Endothelial cell (in vitro differentiated cells): ENCODE data around the gene NOXRED1. TPM values are rescaled to one million over a fixed set of nuclear protein-coding genes. Genes with fewer than 3 reads are reported as not detected.

Experiments used
- DNase-seq: peaks from one replicate; pipeline ENCODE4 v3.0.0; 2021; ENCODE audit warnings: low spot score
- H3K27ac Mint-ChIP-seq: one replicate; pipeline ENCODE4 v1.8.0; 2021; ENCODE audit warnings: mixed read lengths, inconsistent platforms; ENCODE audit not compliant: unreplicated experiment
- H3K27me3 Mint-ChIP-seq: one replicate; pipeline ENCODE4 v1.8.0; 2021; ENCODE audit warnings: mild to moderate bottlenecking, moderate library complexity, mixed read lengths, inconsistent platforms; ENCODE audit not compliant: unreplicated experiment
- H3K36me3 Mint-ChIP-seq: one replicate; pipeline ENCODE4 v1.8.0; 2021; ENCODE audit warnings: mild to moderate bottlenecking, low read depth, mixed read lengths, inconsistent platforms; ENCODE audit not compliant: unreplicated experiment
- H3K4me1 Mint-ChIP-seq: one replicate; pipeline ENCODE4 v1.8.0; 2021; ENCODE audit warnings: mild to moderate bottlenecking, mixed read lengths, inconsistent platforms; ENCODE audit not compliant: unreplicated experiment
- H3K4me3 Mint-ChIP-seq: one replicate; pipeline ENCODE4 v1.8.0; 2021; ENCODE audit warnings: mild to moderate bottlenecking, mixed read lengths, inconsistent platforms; ENCODE audit not compliant: unreplicated experiment
- H3K9me3 Mint-ChIP-seq: one replicate; pipeline ENCODE4 v1.8.0; 2021; ENCODE audit warnings: mixed read lengths, inconsistent platforms; ENCODE audit not compliant: unreplicated experiment
- total RNA-seq: library from RNA; stranded (reverse); fragmentation: NEBNext Ultra II Directional; extraction: Animal tissue kit (Norgen Biotek cat#: 25700); gene quantifications from one replicate; pipeline ENCODE4 v1.2.1, GENCODE V29; 2021; ENCODE audit not compliant: unreplicated experiment
- TF ChIP-seq, protein P1 (sequence below): fragments of 200-600 bp; sonication (generic); IDR thresholded peaks from one replicate; pipeline ENCODE4 v1.5.0; 2021; ENCODE audit warnings: antibody characterized with exemption; ENCODE audit not compliant: unreplicated experiment

The NOXRED1 gene
- total RNA-seq, 1 donor from 2014 or later = 0.49 TPM

DNA sequence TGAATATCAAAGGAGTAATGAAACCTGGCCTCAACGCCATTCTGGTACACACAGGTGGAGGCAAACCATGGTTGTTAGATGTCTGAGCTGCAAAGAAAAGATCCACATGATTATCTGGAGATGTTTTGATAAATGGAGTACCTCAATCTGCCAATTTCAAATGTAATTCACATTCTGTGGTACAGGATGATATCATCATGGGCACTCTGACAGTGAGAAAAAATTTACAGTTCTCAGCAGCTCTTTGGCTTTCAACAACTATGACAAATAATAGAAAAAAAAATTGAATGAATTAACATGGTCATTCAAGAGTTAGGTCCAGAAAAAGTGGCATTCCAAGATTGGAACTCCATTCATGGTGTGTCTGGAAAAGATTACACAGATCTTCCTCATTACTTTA is 63.7 kb downstream of the NOXRED1 start:
- no peak for DNase-seq
- Mint-ChIP-seq H3K9me3 (no peaks in the 10 kb centered on the region), H3K27me3 (no peaks in the 10 kb centered on the region), H3K27ac (no peak overlapping the region), H3K4me1 (no peaks in the 10 kb centered on the region), H3K4me3 (no peak overlapping the region), H3K36me3 (no peaks in the 10 kb centered on the region)
- TF ChIP-seq, protein P1, sequence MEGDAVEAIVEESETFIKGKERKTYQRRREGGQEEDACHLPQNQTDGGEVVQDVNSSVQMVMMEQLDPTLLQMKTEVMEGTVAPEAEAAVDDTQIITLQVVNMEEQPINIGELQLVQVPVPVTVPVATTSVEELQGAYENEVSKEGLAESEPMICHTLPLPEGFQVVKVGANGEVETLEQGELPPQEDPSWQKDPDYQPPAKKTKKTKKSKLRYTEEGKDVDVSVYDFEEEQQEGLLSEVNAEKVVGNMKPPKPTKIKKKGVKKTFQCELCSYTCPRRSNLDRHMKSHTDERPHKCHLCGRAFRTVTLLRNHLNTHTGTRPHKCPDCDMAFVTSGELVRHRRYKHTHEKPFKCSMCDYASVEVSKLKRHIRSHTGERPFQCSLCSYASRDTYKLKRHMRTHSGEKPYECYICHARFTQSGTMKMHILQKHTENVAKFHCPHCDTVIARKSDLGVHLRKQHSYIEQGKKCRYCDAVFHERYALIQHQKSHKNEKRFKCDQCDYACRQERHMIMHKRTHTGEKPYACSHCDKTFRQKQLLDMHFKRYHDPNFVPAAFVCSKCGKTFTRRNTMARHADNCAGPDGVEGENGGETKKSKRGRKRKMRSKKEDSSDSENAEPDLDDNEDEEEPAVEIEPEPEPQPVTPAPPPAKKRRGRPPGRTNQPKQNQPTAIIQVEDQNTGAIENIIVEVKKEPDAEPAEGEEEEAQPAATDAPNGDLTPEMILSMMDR = no peak

DNA sequence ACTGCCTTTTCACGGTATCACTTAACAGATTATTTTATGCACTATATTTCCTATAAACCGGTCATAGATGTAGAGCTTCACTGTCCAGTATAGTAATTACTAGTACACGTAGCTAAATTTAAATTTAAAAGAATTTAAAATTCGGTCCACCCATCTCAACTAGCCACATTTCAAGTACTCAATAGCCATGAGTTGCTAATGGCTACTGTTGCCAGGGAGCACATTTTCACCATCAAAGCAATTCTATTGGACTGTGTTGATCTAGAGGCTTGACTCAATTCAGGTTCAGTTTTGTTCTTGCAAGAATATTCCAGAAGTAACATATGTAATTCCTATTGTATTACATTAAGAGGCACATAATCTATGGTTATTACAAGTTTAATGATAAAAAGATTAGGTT is 66.4 kb downstream of the NOXRED1 start:
- no peaks in the 10 kb centered on the region for H3K9me3 Mint-ChIP-seq
- H3K4me3 Mint-ChIP-seq = no peak overlapping the region
- no peaks in the 10 kb centered on the region for H3K36me3 Mint-ChIP-seq
- no peaks in the 10 kb centered on the region for H3K27me3 Mint-ChIP-seq
- TF ChIP-seq, protein P1 = no peak
- no peak for DNase-seq
- H3K4me1 Mint-ChIP-seq = no peaks in the 10 kb centered on the region
- H3K27ac Mint-ChIP-seq = no peak overlapping the region

DNA sequence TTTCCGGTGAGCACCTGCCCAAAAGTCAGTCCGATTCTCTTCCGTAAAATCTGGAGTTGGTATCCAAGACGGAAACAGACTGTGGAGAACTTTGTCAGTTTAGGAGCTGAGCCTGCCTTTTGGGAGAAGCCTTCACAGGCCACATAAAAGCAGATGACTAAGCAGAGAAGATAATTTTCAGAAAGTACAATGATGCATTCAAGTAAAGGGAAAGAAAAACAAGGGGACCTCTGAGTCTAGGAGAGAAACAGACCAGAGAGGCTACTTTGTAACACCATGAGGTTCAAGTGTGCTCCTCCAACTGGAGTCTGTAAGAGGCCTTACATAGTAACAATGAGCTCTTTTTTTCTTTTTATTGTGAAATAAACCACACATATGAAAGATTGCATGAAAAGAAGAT is 67.5 kb downstream of the NOXRED1 start:
- Mint-ChIP-seq H3K4me3 (no peak overlapping the region), H3K36me3 (no peaks in the 10 kb centered on the region), H3K27ac (no peak overlapping the region), H3K4me1 (no peaks in the 10 kb centered on the region), H3K9me3 (no peaks in the 10 kb centered on the region), H3K27me3 (no peaks in the 10 kb centered on the region)
- TF ChIP-seq, protein P1 = no peak
- DNase-seq = no peak

DNA sequence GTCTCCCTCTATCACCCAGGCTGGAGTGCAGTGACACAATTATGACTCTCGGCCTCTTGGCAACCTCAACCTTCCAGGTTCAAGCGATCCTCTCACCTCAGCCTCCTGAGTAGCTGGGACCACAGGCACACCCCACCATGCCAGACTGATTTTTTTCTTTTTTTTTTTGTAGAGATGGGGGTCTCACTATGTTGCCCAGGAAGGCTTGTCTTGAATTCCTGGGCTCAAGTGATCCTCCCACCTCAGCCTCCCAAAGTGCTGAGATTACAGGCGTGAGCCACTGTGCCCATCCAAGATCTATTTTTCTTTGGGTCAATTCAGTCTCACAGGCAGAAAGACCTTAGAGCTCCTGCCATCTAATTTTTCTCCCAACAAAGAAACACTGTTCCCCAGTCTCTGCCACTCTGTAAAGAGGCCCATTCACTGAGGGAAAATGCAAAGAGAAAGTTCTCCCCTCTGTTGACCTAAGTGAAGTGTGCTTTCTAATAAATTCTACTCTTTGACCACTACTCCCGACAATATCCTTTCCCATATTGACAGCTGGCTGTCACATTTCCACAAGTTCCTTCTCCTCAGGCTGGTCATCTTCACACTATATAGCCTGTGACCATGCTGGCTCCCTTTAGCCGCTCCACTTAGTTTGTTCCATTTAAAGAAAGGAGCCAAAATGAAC is 69.7 kb downstream of the NOXRED1 start:
- Mint-ChIP-seq H3K4me3 (no peak overlapping the region), H3K9me3 (no peaks in the 10 kb centered on the region), H3K27me3 (no peaks in the 10 kb centered on the region), H3K4me1 (no peaks in the 10 kb centered on the region), H3K36me3 (no peaks in the 10 kb centered on the region), H3K27ac (no peak overlapping the region)
- DNase-seq = no peak
- TF ChIP-seq, protein P1 = no peak

DNA sequence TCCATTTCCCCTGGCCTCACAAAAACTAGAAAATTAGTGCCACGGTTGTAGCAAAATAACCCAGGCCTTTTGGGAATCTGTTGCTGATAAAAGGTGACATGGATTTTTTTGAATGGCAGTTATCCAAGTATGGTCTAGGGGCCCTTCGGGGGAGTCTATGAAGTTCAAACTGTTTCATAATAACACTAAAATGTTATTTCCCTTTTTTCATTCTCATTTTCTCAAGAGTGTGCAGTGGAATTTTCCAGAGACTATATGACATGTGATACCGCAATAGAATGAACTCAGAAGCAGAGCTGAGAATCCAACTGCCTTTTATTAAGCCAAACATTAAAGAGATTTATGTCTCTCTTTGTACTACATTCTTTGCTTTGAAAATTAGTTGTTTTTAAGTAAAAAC is 75.6 kb downstream of the NOXRED1 start:
- no peak for DNase-seq
- Mint-ChIP-seq H3K27ac (no peak overlapping the region), H3K4me1 (no peaks in the 10 kb centered on the region), H3K36me3 (peaks cover 4% of the 10 kb centered on the region), H3K27me3 (no peaks in the 10 kb centered on the region), H3K4me3 (no peak overlapping the region), H3K9me3 (no peaks in the 10 kb centered on the region)
- TF ChIP-seq, protein P1 = no peak
